Measurements from ENCODE around the gene C2orf49. TPM values are rescaled to one million over a fixed set of nuclear protein-coding genes. Genes with fewer than 3 reads are reported as not detected.

C2orf49 gene
- total and polyA plus RNA-seq, 2 donors (not counting 3 experiments of a cell fraction or from before 2014, with no cell fraction given) = 4.6 to 15.0 TPM

- Histone ChIP-seq H3K4me2 (ENCODE audit: insufficient read depth, low read length) (no peak overlapping the region), H3K27ac (ENCODE audit: insufficient read depth, low read depth, low read length) (no peak overlapping the region), H4K20me1 (replicated peaks; ENCODE audit: control insufficient read depth, extremely low read depth, insufficient read depth, low read length) (no peaks in the 10 kb centered on the region), H3K27me3 (ENCODE audit: control insufficient read depth in 2 of 2, insufficient read depth in 2 of 2, low read length in 2 of 2) (no peaks in the 10 kb centered on the region), H2AFZ (ENCODE audit: low read depth, low read length) (no peak overlapping the region), H3K79me2 (ENCODE audit: control insufficient read depth, insufficient read depth, low read length) (peaks cover 22% of the 10 kb centered on the region), H3K9me3 (replicated peaks; ENCODE audit: control insufficient read depth, insufficient read depth, low read length) (no peaks in the 10 kb centered on the region), H3K9ac (replicated peaks; ENCODE audit: extremely low read depth, insufficient read depth, low read length) (no peak overlapping the region), H3K4me3 (replicated peaks in 1 of 3; ENCODE audit: insufficient read depth in 1 of 3, low read depth in 1 of 3, low read length in 3 of 3) (no peak overlapping the region), H3K9me1 (replicated peaks; ENCODE audit: control insufficient read depth, extremely low read depth, insufficient read depth, low read length) (no peaks in the 10 kb centered on the region), H3K4me1 (ENCODE audit: control insufficient read depth, extremely low read depth, insufficient read depth, low read length) (peaks cover 31% of the 10 kb centered on the region), H3K36me3 (ENCODE audit: control insufficient read depth in 2 of 2, extremely low read depth in 1 of 2, insufficient read depth in 2 of 2, low read length in 2 of 2) (no peaks in the 10 kb centered on the region)
- no TSS peak for BruUV-seq (replicated peaks)
- DNase-seq (ENCODE audit: low read depth, low spot score) (no peak), FAIRE-seq (no peak)
- CTCF ChIA-PET = interaction anchor here (0.8 to 3.8 kb wide), 3 partner anchors 9 to 43 kb away, joined by 3 to 13 read pairs (median 3); no protein-coding TSS in a partner anchor
- dilution Hi-C loops (cut with MboI; ENCODE audit: extremely low pct_ligation_motif_present, low sequenced_read_pairs) = no loop called here
- TF ChIP-seq POLR2A (IDR thresholded peaks at IDR 0.05; ENCODE audit: low read depth, low read length) = no peak
- no peak for TF ChIP-seq FOS (IDR thresholded peaks at IDR 0.05; ENCODE audit: borderline replicate concordance, insufficient read depth, low read length)
- TF ChIP-seq EZH2 (IDR thresholded peaks at IDR 0.05; ENCODE audit: borderline replicate concordance, low read depth, low read length, severe bottlenecking) = no peak
- no peak for TF ChIP-seq JUN (IDR thresholded peaks at IDR 0.05; ENCODE audit: borderline replicate concordance, insufficient read depth, insufficient read length, low read depth)
- TF ChIP-seq CTCF (IDR thresholded peaks at IDR 0.05; ENCODE audit: extremely low read depth in 1 of 2, insufficient read depth in 1 of 2, low read depth in 1 of 2, low read length in 2 of 2) = no peak
- TF ChIP-seq GATA2 (IDR thresholded peaks at IDR 0.05; ENCODE audit: insufficient read depth, insufficient read length, low read depth, low read length) = no peak
- TF ChIP-seq, protein P1, sequence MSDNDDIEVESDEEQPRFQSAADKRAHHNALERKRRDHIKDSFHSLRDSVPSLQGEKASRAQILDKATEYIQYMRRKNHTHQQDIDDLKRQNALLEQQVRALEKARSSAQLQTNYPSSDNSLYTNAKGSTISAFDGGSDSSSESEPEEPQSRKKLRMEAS (IDR thresholded peaks at IDR 0.05; ENCODE audit: insufficient read depth, insufficient read length) = no peak
- TF ChIP-seq POLR2AphosphoS5 (IDR thresholded peaks at IDR 0.05; ENCODE audit: insufficient read depth, low read depth, low read length) = no peak
- TF ChIP-seq MYC (IDR thresholded peaks at IDR 0.05; ENCODE audit: low read depth, low read length) = no peak
- POLR2A ChIA-PET = interaction anchor here (0.7 kb wide), 1 partner anchor 43 kb away, joined by 5 read pairs; no protein-coding TSS in a partner anchor
- intact Hi-C loops (cut with micrococcal nuclease) = no loop called here
These were observed 6.5 kb upstream of the C2orf49 start for GRCh38 chr2:105330681-105331375.

Data from endothelial cell of umbilical vein (primary cell).